Muscle layer of duodenum (tissue), 2 donors: Measurements from ENCODE around the gene AHSG.

Source experiments
- H3K27ac ChIP-seq: one replicate; pipeline ENCODE4 v1.7.0; 2013; ENCODE audit warnings: mild to moderate bottlenecking, low read length
- H3K27me3 ChIP-seq: one replicate; pipeline ENCODE4 v1.7.0; 2013; ENCODE audit warnings: low read depth, mild to moderate bottlenecking, control low read depth, low read length
- H3K36me3 ChIP-seq, 2 donors: one replicate each; pipeline ENCODE4 v1.7.0; 2013; ENCODE audit warnings: low read length in 2 of 2, control low read depth in 1 of 2, mild to moderate bottlenecking in 1 of 2; ENCODE audit not compliant: insufficient read depth in 2 of 2, control insufficient read depth in 1 of 2
- H3K4me1 ChIP-seq, 2 donors: one replicate each; pipeline ENCODE4 v1.7.0; 2013; ENCODE audit warnings: low read length in 2 of 2, mild to moderate bottlenecking in 2 of 2, control low read depth in 1 of 2, moderate library complexity in 1 of 2; ENCODE audit not compliant: insufficient read depth in 2 of 2, control insufficient read depth in 1 of 2
- H3K4me3 ChIP-seq, 2 donors: one replicate each; pipeline ENCODE4 v1.7.0; 2013; ENCODE audit warnings: low read length in 2 of 2, low read depth in 1 of 2, mild to moderate bottlenecking in 1 of 2
- H3K9me3 ChIP-seq, 2 donors: one replicate each; pipeline ENCODE4 v1.7.0; 2013; ENCODE audit warnings: low read length in 2 of 2, control low read depth in 1 of 2, mild to moderate bottlenecking in 1 of 2; ENCODE audit not compliant: control insufficient read depth in 1 of 2
- donor health status: healthy.

Gene AHSG

DNA sequence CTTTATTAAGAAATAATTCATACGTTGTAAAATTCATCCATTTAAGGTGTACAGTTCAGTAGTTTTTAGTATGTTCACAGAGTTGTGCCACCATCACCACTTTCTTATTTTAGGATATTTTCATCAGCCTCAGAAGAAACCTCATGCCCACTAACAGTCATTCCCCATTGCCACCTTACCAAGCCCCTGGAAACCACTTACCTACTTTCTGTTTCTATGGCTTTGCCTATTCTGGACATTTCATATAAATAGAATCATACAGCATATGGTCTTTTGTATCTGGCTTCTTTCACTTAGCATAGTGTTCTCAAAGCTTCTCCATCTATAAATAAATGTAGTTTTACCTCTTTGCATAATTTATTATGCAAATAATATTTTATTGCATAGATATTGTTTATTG is 34.0 kb downstream of the AHSG start:
- Histone ChIP-seq H3K27me3 (no peaks in the 10 kb centered on the region), H3K4me1 (no peaks in the 10 kb centered on the region), H3K36me3 (no peaks in the 10 kb centered on the region), H3K9me3 (no peaks in the 10 kb centered on the region), H3K27ac (no peak overlapping the region), H3K4me3 (no peak overlapping the region)

DNA sequence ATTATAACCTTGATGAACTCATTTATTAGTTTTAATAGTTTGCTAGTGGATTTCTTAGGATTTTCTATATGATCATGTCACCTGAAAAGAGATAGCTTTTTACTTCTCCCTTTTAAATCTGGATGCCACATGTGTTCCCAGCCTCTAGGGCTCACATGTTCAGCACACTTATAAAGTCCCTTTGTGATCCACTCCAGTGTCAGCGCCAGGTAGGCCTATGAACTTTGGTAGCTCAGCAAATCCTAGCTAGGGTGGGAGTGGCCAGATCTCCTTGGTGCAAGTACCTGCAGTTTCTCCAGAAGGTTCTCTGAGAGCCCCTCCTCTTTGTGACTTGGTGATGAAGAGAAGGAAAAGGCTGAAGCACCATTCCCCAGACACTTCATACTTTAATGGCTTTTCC is 36.0 kb downstream of the AHSG start:
- H3K27ac ChIP-seq: no peak overlapping the region
- no peaks in the 10 kb centered on the region for H3K36me3 ChIP-seq
- no peaks in the 10 kb centered on the region for H3K4me1 ChIP-seq

DNA sequence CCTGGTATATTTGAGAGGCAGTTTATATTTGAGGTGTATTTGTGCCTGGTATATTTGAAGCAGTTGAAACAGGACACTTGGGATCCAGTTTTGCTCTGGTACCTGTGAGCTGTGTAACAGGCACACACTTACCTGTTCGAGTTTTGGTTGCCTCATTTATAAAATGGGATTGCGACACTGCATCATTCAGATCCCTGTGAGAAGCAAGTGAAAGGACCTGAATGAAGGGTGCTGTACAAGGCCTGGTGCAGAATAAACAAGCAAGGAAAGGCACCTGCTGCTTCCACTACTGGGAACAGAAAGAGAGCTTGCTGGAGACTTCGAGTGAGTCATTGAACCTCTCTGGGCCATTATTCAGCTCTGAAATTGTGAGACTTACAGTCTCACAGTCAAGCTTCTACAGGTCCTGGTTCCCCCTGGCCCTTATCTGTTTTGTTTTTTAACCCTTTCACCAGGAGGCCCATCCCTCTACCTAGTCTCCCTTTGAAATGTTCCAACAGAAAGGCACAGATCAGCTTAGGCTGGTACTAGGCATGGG is 38.9 kb downstream of the AHSG start:
- no peak overlapping the region for H3K27ac ChIP-seq
- no peaks in the 10 kb centered on the region for H3K4me1 ChIP-seq
- no peaks in the 10 kb centered on the region for H3K9me3 ChIP-seq
- H3K4me3 ChIP-seq: no peak overlapping the region
- H3K36me3 ChIP-seq: no peaks in the 10 kb centered on the region
- no peaks in the 10 kb centered on the region for H3K27me3 ChIP-seq

More for the DNA sequence above, 36.0 kb downstream of the AHSG start:
- H3K9me3 ChIP-seq: no peaks in the 10 kb centered on the region
- no peak overlapping the region for H3K4me3 ChIP-seq
- H3K27me3 ChIP-seq: no peaks in the 10 kb centered on the region

DNA sequence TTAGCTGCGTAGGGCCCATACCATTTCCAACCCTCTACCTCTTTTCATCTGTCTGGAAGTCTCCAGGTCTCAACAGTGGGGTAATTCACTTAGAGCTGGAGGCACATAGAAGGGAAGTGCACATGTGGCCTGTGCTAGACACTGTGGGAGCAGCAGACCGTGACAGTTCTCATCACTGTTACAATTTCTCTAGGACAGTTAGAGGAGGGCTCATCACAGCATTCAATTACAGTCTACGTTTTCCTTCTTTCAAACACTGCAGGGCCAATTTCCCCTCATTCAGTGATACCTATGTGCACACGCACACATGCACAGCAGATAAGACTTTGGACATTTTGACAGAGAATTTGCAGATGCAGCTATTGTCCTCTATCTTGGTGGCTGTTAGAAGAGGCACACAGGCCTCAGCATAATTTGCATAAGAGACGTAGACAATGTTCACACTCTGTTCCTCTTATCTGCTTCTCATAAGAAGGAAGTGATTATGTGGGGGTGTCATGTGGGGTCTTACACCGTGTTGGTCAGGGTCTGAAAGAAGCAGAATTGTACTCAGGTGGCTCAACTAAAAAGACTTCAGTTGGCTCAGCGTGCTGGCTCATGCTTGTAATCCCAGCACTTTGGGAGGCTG is 40.3 kb downstream of the AHSG start:
- Histone ChIP-seq H3K27ac (no peak overlapping the region), H3K4me3 (no peak overlapping the region), H3K36me3 (no peaks in the 10 kb centered on the region), H3K9me3 (no peaks in the 10 kb centered on the region), H3K27me3 (no peaks in the 10 kb centered on the region), H3K4me1 (no peaks in the 10 kb centered on the region)

DNA sequence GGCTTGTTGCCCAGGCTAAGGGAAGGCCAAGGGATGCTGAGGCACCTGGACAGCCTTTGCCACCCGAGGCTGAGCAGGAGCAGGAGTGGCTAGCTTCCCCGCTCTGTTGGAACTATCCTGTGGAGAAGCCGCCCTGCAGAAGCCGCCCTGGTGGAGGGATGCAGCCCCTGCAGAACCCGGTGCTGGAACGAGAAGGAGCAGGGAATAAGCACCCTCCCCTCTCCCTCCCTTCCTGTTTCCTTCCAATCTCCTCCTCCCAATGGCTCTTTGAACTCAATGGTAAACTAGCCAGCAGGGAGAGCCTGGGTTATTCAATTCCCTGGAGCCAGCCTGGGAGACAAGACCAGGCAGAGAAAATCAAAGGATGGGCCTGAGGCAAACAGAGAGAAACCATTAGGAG is 41.1 kb downstream of the AHSG start:
- Histone ChIP-seq H3K36me3 (no peaks in the 10 kb centered on the region), H3K4me1 (no peaks in the 10 kb centered on the region), H3K9me3 (no peaks in the 10 kb centered on the region), H3K4me3 (no peak overlapping the region), H3K27me3 (no peaks in the 10 kb centered on the region), H3K27ac (no peak overlapping the region)

DNA sequence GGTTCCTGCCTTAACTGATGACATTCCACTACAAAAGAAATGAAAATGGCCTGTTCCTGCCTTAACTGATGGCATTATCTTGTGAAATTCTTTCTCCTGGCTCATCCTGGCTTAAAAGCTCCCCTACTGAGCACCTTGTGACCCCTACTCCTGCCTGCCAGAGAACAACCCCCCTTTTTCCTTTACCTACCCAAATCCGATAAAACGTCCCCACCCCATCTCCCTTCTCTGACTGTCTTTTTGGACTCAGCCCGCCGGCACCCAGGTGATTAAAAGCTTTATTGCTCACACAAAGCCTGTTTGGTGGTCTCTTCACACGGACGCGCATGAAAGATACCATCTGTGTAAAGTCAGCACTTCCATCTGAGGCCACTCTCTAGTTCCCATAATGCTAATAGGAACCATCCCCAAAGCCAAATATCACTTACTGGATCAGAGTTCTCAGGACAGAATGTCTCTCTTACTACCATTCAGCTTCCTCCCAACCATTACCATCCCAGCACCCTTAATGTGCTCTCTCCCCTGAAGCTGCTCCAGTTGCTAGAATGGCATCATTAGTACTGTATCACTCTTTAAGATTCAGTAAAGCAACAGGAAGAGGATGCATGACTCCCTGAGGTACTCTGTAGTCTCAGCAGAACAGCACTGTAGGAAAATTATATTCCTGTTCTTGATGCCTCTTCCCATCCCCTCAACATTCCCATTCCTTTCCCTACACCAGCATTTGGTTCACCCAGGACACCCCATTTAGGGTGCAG is 50.7 kb downstream of the AHSG start:
- Histone ChIP-seq H3K27ac (no peak overlapping the region), H3K36me3 (no peaks in the 10 kb centered on the region), H3K9me3 (no peaks in the 10 kb centered on the region), H3K27me3 (no peaks in the 10 kb centered on the region), H3K4me1 (no peaks in the 10 kb centered on the region), H3K4me3 (no peak overlapping the region)

DNA sequence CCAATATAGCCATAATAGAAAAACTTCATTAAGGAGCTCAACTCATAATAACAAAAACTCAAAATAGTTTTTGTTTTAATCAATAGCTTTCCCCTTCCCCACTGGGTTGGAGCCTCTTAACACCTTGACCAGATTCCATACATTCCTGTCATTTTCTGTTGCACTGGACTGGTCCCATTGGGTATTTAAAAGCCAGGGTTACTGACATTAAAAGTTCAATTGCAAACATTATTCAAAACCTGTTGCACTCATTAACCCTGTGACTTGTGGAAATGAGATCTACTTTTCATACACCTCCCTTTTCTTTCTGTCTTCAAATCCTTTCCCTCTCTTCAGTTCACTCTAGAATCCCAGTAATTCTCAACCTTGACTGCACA is 51.2 kb downstream of the AHSG start:
- no peaks in the 10 kb centered on the region for H3K9me3 ChIP-seq
- H3K27me3 ChIP-seq: no peaks in the 10 kb centered on the region
- H3K4me1 ChIP-seq: no peaks in the 10 kb centered on the region
- no peaks in the 10 kb centered on the region for H3K36me3 ChIP-seq
- no peak overlapping the region for H3K27ac ChIP-seq
- H3K4me3 ChIP-seq: no peak overlapping the region

DNA sequence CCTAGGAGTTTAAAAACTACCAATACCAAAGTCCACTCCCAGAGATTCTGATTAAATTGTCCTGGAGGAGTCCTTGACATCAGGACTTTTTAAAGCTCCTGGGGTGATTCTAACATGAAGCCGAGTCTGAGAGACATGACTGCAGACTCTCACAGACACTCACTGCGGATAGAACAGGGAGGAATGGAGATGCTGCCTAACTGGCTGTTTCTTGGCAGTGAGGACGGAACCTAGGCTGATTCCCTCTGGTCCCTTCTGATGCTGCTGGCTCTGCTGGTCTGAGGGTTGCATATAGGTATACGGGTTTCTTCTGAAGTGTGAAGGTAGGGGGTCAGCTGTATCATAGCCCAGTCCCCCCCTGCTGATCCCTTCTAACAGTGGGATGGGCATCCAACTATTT is 51.6 kb downstream of the AHSG start:
- H3K4me3 ChIP-seq: no peak overlapping the region
- H3K27ac ChIP-seq: no peak overlapping the region
- H3K9me3 ChIP-seq: no peaks in the 10 kb centered on the region
- H3K4me1 ChIP-seq: no peaks in the 10 kb centered on the region
- H3K27me3 ChIP-seq: no peaks in the 10 kb centered on the region
- H3K36me3 ChIP-seq: no peaks in the 10 kb centered on the region

DNA sequence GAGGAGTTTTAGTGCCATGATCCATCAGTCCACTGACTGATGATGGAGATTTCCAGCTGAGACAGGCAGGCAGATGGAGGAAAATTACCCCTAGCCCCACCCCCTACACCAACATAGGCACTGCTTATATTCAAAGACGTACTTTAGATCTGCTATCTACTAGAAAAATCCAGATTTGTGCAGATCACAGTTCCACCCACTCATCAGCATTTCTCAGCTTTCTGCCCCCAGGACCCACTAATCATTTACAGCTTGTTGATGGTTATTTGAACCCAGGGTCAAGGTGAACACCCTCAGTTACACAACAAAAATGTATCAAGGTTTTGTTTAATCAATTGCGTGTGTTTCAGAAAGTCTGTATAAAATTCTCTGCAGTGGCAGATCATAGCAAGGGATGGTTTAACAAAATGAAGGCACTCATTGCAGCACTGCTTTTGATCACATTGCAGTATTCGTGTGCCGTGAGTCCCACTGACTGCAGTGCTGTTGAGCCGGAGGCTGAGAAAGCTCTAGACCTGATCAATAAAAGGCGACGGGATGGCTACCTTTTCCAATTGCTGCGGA is 52.8 kb downstream of the AHSG start, which contains the start of gene HRG:
TSS of gene HRG (plus strand) at position 390 of the 564 bp plus-strand sequence. CDS start at position 408, 18 bp downstream.
- H3K9me3 ChIP-seq: no peaks in the 10 kb centered on the region
- H3K27ac ChIP-seq: no peak within 1 kb of the TSS
- no peaks in the 10 kb centered on the region for H3K4me1 ChIP-seq
- no peaks in the 10 kb centered on the region for H3K27me3 ChIP-seq
- no peaks in the 10 kb centered on the region for H3K36me3 ChIP-seq
- H3K4me3 ChIP-seq: no peak within 1 kb of the TSS

DNA sequence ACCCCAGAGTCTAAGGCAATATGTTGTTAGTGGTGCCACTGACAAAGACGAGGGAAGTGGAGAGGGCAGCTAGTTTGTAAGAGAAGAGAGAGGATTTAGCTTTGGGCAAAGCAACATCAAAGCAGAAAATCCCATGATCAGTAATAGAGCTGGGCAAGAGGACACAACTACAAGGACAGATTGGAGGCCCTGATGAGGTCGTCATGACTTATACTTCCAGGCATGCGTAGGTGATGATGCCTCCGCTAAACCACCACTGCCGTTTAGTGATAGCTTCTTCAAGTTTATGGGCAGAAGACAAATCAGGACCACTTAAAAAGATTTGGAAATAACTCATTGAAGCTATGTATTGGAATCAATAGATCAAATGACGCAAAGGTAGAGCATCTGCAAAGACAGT is 55.6 kb downstream of the AHSG start:
- Histone ChIP-seq H3K27me3 (no peaks in the 10 kb centered on the region), H3K4me3 (no peak overlapping the region), H3K4me1 (no peaks in the 10 kb centered on the region), H3K9me3 (no peaks in the 10 kb centered on the region), H3K27ac (no peak overlapping the region), H3K36me3 (no peaks in the 10 kb centered on the region)

DNA sequence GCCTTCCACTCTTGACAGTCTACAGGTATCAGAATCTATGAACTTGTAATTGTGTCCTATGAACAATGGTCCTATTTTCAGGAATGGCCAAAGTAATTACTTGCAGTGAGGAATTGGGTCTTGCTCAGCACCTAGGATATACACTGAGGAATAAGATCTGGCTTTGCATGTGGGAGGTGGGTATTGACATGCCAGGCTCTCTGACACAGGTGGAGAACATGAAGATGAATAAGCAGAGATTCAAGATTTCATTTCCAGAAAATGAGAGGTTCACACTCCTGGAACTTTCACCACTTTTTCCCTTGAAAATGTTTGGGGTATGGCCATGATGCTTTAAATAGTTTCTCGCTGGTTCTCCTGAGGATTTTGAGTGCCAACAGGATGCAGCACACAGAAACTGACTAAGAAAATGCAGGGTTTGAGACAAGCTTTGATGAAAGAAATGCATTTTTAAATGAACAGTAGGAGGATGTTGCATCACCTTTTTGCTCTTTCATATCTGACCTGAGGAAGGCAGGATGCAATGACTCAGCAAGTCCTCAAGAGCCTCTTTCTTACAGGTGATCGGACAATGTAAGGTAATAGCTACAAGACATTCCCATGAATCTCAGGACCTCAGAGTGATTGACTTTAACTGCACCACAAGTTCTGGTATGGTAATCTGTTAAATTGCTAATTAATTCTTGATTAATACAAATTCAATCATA is 56.7 kb downstream of the AHSG start:
- Histone ChIP-seq H3K9me3 (no peaks in the 10 kb centered on the region), H3K36me3 (no peaks in the 10 kb centered on the region), H3K4me3 (no peak overlapping the region), H3K27me3 (no peaks in the 10 kb centered on the region), H3K27ac (no peak overlapping the region), H3K4me1 (no peaks in the 10 kb centered on the region)
